GM23338 (cell line): ENCODE results near the gene GRIA1. TPM values are rescaled to one million over a fixed set of nuclear protein-coding genes. Genes with fewer than 3 reads are reported as not detected.
"Not testable (repeated sequence)": the region's sequence is repeated elsewhere in the genome, so short reads cannot be mapped to it uniquely, and the experiment has no call there.

ENCODE experiments used
- ATAC-seq: fragments of 200-7000 bp; cut with Tn5 transposase; 3 replicates; pipeline ENCODE4 v1.9.1; 2020
- DNase-seq: peaks from one replicate; pipeline ENCODE4 v3.0.0-alpha.2; 2015; ENCODE audit warnings: low spot score
- H2AFZ ChIP-seq: fragments of 200-600 bp; sonication (generic); 2 replicates; pipeline ENCODE4 v1.8.0; 2016; ENCODE audit warnings: antibody characterized with exemption, mild to moderate bottlenecking, moderate library complexity
- H3F3A ChIP-seq: fragments of 200-600 bp; sonication (generic); replicated peaks from 2 replicates; pipeline ENCODE4 v1.8.0; 2017; ENCODE audit warnings: antibody characterized with exemption, mixed run types, low read depth
- H3K27ac ChIP-seq: fragments of 200-600 bp; sonication (generic); 2 replicates; pipeline ENCODE4 v1.6.1; 2016; ENCODE audit warnings: low read depth
- H3K27me3 ChIP-seq: fragments of 200-600 bp; sonication (generic); 2 replicates; pipeline ENCODE4 v1.8.0; 2016; ENCODE audit warnings: mild to moderate bottlenecking, mixed run types, moderate library complexity; ENCODE audit not compliant: insufficient read depth
- H3K36me3 ChIP-seq: fragments of 200-600 bp; sonication (generic); 2 replicates; pipeline ENCODE4 v1.8.0; 2016; ENCODE audit warnings: mild to moderate bottlenecking; ENCODE audit not compliant: insufficient read depth
- H3K4me1 ChIP-seq: fragments of 200-600 bp; sonication (generic); 2 replicates; pipeline ENCODE4 v1.8.0; 2016; ENCODE audit warnings: mild to moderate bottlenecking, moderate library complexity; ENCODE audit not compliant: insufficient read depth
- H3K4me2 ChIP-seq: fragments of 200-600 bp; sonication (generic); 2 replicates; pipeline ENCODE4 v1.7.1; 2017; ENCODE audit warnings: mixed run types
- H3K4me3 ChIP-seq: fragments of 200-600 bp; sonication (generic); 2 replicates; pipeline ENCODE4 v1.6.1; 2016; ENCODE audit warnings: mixed run types
- H3K79me2 ChIP-seq: fragments of 200-600 bp; sonication (generic); replicated peaks from 2 replicates; pipeline ENCODE4 v1.8.0; 2017; ENCODE audit warnings: mild to moderate bottlenecking; ENCODE audit not compliant: insufficient read depth
- H3K9me2 ChIP-seq: fragments of 200-600 bp; sonication (generic); 2 replicates; pipeline ENCODE4 v1.8.0; 2017; ENCODE audit not compliant: insufficient read depth
- H4K20me1 ChIP-seq: fragments of 200-600 bp; sonication (generic); replicated peaks from 2 replicates; pipeline ENCODE4 v1.8.0; 2017; ENCODE audit warnings: mild to moderate bottlenecking; ENCODE audit not compliant: insufficient read depth
- H3K27ac Mint-ChIP-seq: 2 replicates; pipeline ENCODE4 v1.8.0; 2020; ENCODE audit warnings: inconsistent platforms, mild to moderate bottlenecking, moderate library complexity, mixed read lengths
- H3K27me3 Mint-ChIP-seq: 3 replicates; pipeline ENCODE4 v1.8.0; 2022; ENCODE audit warnings: low read depth, mild to moderate bottlenecking, moderate library complexity, mixed read lengths, inconsistent platforms; ENCODE audit not compliant: insufficient read depth, poor library complexity
- H3K36me3 Mint-ChIP-seq: 3 replicates; pipeline ENCODE4 v1.8.0; 2021; ENCODE audit warnings: low read depth, mild to moderate bottlenecking, inconsistent platforms, moderate library complexity, mixed read lengths
- H3K4me1 Mint-ChIP-seq: 3 replicates; pipeline ENCODE4 v1.8.0; 2020; ENCODE audit warnings: mild to moderate bottlenecking, inconsistent platforms, mixed read lengths
- H3K4me3 Mint-ChIP-seq: 3 replicates; pipeline ENCODE4 v1.8.0; 2021; ENCODE audit warnings: moderate library complexity, mild to moderate bottlenecking, inconsistent platforms, mixed read lengths
- H3K9me3 Mint-ChIP-seq: 3 replicates; pipeline ENCODE4 v1.8.0; 2020; ENCODE audit warnings: moderate library complexity, mild to moderate bottlenecking, inconsistent platforms, mixed read lengths
- CREB1 ChIP-seq: fragments of 250-450 bp; sonication (Bioruptor Pico); IDR thresholded peaks from 2 replicates; pipeline ENCODE4 v1.5.0; 2020; ENCODE audit warnings: low read depth, mild to moderate bottlenecking, moderate library complexity
- ETS1 ChIP-seq: IDR thresholded peaks from 2 replicates; pipeline ENCODE4 v1.6.1; 2016; ENCODE audit warnings: antibody characterized with exemption
- EZH2 ChIP-seq: fragments of 200-600 bp; sonication (generic); IDR thresholded peaks from one replicate; pipeline ENCODE4 v1.8.0; 2017; ENCODE audit warnings: antibody characterized with exemption, mild to moderate bottlenecking, low read depth; ENCODE audit not compliant: unreplicated experiment
- EZH2phosphoT487 ChIP-seq: fragments of 200-600 bp; sonication (generic); IDR thresholded peaks from one replicate; pipeline ENCODE4 v1.8.1; 2018; ENCODE audit warnings: antibody characterized with exemption; ENCODE audit not compliant: unreplicated experiment
- JUNB ChIP-seq: IDR thresholded peaks from one replicate; pipeline ENCODE4 v1.6.1; 2016; ENCODE audit warnings: antibody characterized with exemption; ENCODE audit not compliant: unreplicated experiment
- REST ChIP-seq: IDR thresholded peaks from one replicate; pipeline ENCODE4 v1.6.1; 2018; ENCODE audit warnings: antibody characterized with exemption; ENCODE audit not compliant: unreplicated experiment
- ZNF114 ChIP-seq: fragments of 250-450 bp; sonication (Bioruptor Pico); IDR thresholded peaks from 2 replicates; pipeline ENCODE4 v1.5.0; 2020; ENCODE audit warnings: mild to moderate bottlenecking, moderate library complexity
- ZNF331 ChIP-seq: fragments of 250-450 bp; sonication (Bioruptor Pico); IDR thresholded peaks from 2 replicates; pipeline ENCODE4 v1.5.0; 2020; ENCODE audit warnings: low read depth, mild to moderate bottlenecking, moderate library complexity
- ZNF462 ChIP-seq: fragments of 250-450 bp; sonication (Bioruptor Pico); IDR thresholded peaks from 2 replicates; pipeline ENCODE4 v1.5.0; 2020; ENCODE audit warnings: mild to moderate bottlenecking, moderate library complexity
- polyA plus RNA-seq: library from polyadenylated mRNA; unstranded; fragments of >200 nt; fragmentation: Nextera tagmentation; extraction: Ambion mirVana; gene quantifications from 2 replicates; pipeline ENCODE4 v1.2.1, GENCODE V29; 2016
- total RNA-seq: library from RNA; depleted of rRNA; stranded (reverse); fragments of >200 nt; shearing (Covaris generic); gene quantifications from 2 replicates; pipeline ENCODE4 v1.2.3, GENCODE V29; 2014

Gene GRIA1
- total and polyA plus RNA-seq, 2 experiments from 2014 or later = 1.0 to 1.7 TPM

- H3K27me3 ChIP-seq, H3K27me3 Mint-ChIP-seq, ATAC-seq, H3K36me3 Mint-ChIP-seq, H2AFZ ChIP-seq, H3K9me2 ChIP-seq, H3K4me2 ChIP-seq, H3K9me3 Mint-ChIP-seq, H3K36me3 ChIP-seq, H3K4me1 Mint-ChIP-seq, DNase-seq, H3K27ac Mint-ChIP-seq, H3K79me2 ChIP-seq, H4K20me1 ChIP-seq, H3K4me3 ChIP-seq, H3K4me3 Mint-ChIP-seq, H3F3A ChIP-seq, H3K27ac ChIP-seq, H3K4me1 ChIP-seq: not testable (repeated sequence)
Observed at GRCh38 chr5:153849303-153850113, 359.0 kb downstream of the GRIA1 start.

GRCh38 chr5:153860195-153860886 lies 369.9 kb downstream of the GRIA1 start:
- Histone ChIP-seq H3K4me3 (no peak overlapping the region), H2AFZ (no peak overlapping the region), H3K27me3 (no peaks in the 10 kb centered on the region), H3K79me2 (no peaks in the 10 kb centered on the region), H3K4me1 (no peaks in the 10 kb centered on the region; the same call in 1 of the 2 replicates), H3K4me2 (no peak overlapping the region), H4K20me1 (no peaks in the 10 kb centered on the region), H3K27ac (no peak overlapping the region), H3K36me3 (no peaks in the 10 kb centered on the region), H3F3A (no peaks in the 10 kb centered on the region), H3K9me2 (peaks cover 18% of the 10 kb centered on the region)
- H3K4me3 Mint-ChIP-seq = no peak overlapping the region
- ATAC-seq (no peak), DNase-seq (no peak)
- no peaks in the 10 kb centered on the region for H3K27me3 Mint-ChIP-seq
- H3K27ac Mint-ChIP-seq = no peak overlapping the region
- peaks cover 3% of the 10 kb centered on the region; the same call in 2 of the 3 replicates for H3K9me3 Mint-ChIP-seq
- H3K36me3 Mint-ChIP-seq = no peaks in the 10 kb centered on the region
- no peaks in the 10 kb centered on the region; the same call in 2 of the 3 replicates for H3K4me1 Mint-ChIP-seq
- TF ChIP-seq EZH2 = no peak
- no peak for TF ChIP-seq ZNF331 (CRISPR knock-in tag)
- no peak for TF ChIP-seq ZNF114 (CRISPR knock-in tag)
- TF ChIP-seq ZNF462 (CRISPR knock-in tag) = no peak
- TF ChIP-seq EZH2phosphoT487 = no peak
- TF ChIP-seq ETS1 = no peak
- no peak for TF ChIP-seq CREB1 (CRISPR knock-in tag)
- TF ChIP-seq REST = no peak
- no peak for TF ChIP-seq JUNB
